ENCODE measurements around the gene DNAH7.
A peak's percentile ranks its signal among the peaks of the same experiment; 100 is the strongest.

GRCh38 chr2:196066291-196067087 lies 2.1 kb downstream of the DNAH7 start:
- TF ChIP-seq POLR2AphosphoS5 (IDR thresholded peaks at IDR 0.05) (no peak), POLR2A (IDR thresholded peaks at IDR 0.05) (no peak)
- TF ChIP-seq, protein P1, sequence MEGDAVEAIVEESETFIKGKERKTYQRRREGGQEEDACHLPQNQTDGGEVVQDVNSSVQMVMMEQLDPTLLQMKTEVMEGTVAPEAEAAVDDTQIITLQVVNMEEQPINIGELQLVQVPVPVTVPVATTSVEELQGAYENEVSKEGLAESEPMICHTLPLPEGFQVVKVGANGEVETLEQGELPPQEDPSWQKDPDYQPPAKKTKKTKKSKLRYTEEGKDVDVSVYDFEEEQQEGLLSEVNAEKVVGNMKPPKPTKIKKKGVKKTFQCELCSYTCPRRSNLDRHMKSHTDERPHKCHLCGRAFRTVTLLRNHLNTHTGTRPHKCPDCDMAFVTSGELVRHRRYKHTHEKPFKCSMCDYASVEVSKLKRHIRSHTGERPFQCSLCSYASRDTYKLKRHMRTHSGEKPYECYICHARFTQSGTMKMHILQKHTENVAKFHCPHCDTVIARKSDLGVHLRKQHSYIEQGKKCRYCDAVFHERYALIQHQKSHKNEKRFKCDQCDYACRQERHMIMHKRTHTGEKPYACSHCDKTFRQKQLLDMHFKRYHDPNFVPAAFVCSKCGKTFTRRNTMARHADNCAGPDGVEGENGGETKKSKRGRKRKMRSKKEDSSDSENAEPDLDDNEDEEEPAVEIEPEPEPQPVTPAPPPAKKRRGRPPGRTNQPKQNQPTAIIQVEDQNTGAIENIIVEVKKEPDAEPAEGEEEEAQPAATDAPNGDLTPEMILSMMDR (IDR thresholded peaks at IDR 0.05) = peak in 4 of 7 experiments; percentile 33 to 62 (median 47)
